GM19035 (cell line): ENCODE results near the gene LPA.
A peak's percentile ranks its signal among the peaks of the same experiment; 100 is the strongest.
"Not testable (repeated sequence)": the region's sequence is repeated elsewhere in the genome, so short reads cannot be mapped to it uniquely, and the experiment has no call there.

Experiments
- ATAC-seq: cut with Tn5 transposase; IDR thresholded peaks from one replicate; pipeline ENCODE4 v1.9.1; 2021; ENCODE audit not compliant: unreplicated experiment

LPA gene

DNA sequence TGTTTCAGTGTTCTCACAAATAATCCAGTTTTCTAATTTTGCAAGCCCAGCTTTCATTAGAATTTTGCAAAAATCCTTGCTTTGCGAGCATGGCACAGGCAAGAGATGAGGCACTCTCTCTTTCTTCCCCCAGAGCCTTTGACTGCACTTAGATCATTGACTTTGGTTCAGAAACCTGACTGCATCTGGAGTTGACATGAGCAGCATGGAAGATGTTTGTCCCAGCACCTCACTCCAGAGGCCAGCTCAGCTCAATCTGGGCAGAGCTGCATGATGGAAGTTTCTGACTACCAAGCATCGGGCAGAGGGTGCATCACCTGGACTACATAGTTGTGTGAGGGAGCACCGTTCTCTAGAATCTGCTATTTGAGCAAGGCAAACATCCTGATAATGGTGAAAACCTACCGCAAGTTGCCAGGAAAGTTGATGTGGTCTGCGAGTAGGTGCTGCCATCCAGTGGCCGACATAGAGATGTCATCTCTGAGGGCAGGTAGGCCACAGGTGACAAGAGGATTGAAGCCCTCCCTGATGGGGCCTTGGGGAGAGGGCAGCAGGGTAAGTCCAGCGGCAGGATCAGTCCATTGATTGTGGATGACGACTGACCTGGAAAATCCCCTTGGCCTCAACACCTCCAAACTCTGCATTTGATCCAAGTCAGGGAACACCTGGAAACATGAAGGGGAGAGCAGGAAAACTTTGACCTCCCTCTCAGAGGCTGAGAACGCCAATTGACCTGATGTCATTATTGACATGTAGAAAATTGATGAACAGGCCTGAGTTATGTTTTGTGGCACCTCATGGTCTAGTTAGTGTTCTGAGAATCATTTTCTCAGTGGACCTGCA, 3.8 kb upstream of the LPA start:
- peak; percentile 82 for ATAC-seq

DNA sequence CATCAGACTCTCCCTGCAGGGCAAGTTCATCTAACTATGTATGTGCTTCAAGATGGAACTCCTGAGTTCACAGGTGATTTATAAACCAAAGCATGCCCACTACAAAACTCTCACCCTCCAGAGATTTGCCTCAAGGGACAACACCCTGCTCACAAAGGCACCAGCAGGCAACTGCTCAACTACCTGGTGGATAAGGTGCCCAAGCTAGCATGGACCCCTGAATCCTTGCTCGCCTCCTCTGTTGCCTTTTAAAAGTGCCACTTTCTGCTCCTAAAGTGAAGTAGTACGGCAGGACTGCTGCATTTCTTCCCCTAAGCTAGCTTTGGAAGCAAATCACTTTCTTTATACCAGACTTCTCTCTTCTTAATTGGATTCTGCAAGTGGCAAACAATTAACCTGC, 1.2 kb downstream of the LPA start:
- ATAC-seq, result no peak

DNA sequence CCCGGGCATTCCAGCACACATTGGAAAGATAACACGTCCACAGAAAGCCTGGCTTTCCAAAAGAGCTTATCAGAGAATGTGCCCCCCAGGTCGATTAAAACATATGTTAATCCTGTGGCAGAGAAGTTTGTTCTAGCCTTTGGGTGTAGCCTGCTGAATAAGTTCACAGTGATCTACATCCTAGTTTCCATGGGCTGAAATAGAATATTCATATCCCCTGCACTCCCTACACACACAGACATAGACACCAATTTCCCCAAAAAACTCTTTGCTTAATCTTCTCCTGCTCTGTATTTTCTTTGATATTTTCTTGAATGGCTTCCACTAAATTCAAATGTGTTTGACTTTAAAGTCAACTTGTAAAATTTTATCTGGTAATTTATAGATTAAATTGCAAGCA, 1.6 kb downstream of the LPA start:
- no peak for ATAC-seq

DNA sequence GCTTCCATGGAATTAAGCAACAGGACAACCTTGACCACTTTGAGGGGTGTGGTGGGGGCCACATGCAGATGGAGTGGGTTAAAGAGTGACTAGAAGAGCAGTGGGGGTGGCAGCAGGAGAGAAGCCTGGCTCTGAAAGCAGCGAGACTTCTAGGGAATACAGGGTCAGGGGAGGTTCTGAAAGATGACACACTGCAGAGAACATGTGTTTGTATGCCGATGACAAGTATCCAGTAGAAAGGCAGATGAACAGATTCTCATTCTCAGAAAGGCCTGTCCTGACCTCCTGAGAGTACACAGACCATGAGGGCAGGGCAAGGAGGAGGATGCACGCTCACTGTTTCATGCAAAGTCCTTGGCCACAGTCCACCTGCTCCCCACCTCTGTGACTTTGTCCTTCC, 2.9 kb downstream of the LPA start:
- no peak for ATAC-seq

DNA sequence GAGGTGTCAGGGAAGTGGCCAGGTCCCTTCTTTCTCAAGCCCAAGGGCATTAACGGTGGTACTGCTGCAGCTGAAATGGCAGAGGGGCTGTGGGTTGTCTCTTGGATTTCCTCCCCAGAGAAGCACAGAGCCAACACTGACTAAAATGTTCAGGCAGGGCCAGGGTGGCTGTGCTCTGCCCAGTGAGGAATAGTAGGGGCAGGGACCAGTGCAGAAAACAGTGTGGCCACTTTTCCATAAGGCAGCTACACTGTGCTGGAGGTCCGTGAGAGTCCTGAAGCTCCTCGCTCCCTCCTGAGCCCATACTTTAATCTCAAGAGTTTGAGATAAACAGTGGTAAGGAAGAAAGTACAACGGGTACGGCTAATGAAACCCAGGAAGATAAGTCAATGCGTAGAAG, 4.5 kb downstream of the LPA start:
- no peak for ATAC-seq

DNA sequence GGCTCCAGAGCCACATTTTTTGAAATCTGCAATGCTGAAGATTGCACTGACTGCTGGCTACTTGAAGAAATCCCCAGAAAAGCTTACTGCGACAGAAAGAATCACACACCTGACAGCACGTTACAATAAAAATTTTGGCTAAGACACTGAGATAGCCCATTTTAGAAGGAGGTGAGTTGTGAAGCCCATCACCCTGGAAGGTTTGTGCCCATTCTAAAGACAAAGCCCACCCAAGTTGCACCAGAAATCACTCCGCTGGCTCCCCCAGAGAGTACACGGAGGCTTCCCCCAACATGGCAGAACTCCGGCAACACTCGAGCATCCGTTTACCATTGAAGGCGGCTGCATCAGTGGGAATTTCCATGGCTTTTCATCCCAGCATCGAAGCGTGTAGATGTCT, 29.4 kb downstream of the LPA start:
- ATAC-seq, result no peak

DNA sequence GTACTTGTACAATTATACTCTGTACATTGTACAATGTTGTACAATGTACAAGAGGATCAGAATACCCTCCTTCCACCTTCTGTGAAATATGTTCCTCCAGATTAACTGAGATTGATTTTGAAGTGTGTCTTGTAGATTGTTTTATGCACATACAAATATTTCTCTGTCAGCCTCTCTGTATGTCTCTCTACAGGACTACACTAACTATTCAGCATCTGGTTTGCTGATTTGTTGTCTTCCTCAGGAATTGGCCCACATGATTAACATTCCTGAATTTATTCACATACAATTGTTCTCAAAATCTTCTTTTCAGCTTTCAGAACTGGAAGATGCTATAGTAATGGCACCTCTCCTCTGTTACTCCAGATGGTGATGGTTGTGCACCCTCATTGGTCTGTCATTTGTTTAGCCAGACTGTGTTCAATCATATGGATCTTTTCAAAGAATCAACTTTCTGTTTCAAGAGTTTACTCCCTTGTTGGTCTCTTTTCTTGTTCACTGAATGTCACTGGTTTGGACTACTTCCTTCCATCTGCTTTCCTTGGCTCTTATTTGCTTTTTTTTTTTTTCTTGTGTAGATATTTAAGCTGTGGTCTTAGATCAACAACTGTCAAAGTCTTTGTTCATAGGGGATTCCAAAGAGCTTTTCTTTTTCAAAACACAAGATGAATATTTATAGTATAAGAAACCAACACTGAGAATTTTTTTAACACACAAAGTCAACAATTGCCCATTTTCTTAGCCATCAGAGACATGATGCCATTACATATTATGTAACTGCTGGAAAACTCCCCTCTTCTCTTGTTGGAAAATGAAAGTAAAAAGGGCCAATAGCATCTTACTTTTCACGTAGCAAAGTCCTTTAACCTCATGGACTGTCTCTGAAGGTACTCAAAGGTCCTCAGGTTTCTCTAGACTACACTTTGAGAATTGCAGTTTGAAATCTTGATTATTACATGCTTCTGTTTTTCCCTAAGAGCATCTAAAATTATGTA, 67.9 kb downstream of the LPA start:
- no peak for ATAC-seq

DNA sequence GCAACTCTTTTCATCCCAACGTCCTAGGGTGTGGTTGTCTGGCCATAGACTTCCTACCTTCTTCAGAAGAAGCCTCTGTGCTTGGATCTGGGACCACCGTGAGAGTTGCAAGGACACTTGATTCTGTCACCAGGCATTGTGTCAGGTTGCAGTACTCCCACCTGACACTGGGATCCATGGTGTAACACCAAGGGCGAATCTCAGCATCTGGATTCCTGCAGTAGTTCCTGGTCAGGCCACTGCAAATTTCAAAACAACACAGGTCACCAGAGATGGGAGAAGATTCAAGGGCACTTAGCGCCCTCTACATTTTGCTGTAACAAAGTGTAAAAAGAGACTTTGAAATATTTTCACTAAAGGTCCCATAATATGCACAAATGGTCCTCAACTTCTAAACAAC, 68.8 kb downstream of the LPA start:
- not testable (repeated sequence) for ATAC-seq

DNA sequence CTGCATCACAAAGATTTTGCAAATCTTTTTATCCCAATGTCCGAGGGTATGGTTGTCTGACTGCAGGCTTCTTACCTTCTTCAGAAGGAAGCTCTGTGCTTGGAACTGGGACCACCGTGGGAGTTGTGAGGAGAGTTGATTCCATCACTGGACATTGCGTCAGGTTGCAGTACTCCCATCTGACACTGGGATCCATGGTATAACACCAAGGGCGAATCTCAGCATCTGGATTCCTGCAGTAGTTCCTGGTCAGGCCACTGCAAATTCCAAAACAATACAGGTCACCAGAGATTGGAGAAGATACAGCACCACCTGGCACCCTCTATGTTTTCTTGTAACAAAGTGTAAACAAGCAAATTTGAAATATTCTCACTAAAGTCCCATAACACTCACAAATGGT, 77.7 kb downstream of the LPA start:
- ATAC-seq, result no peak

DNA sequence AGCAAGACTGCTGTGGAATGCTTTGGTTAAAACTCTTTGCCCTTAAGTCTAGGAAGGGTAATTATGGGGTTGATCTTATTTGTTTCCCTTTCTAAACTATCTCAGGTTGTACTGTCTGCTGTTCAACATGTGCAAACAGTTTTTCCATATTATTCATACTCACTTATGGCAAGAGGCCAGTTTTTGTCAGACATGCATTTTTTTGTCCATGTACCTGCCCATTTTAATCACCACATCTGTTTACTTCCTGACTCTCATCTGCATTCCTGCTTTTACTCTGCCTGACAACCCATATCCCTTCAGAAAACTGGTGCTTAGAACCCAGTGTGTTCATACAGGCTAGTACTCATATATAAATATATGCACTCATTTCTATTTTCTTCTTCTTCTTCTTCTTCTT, 80.3 kb downstream of the LPA start:
- ATAC-seq, result no peak

DNA sequence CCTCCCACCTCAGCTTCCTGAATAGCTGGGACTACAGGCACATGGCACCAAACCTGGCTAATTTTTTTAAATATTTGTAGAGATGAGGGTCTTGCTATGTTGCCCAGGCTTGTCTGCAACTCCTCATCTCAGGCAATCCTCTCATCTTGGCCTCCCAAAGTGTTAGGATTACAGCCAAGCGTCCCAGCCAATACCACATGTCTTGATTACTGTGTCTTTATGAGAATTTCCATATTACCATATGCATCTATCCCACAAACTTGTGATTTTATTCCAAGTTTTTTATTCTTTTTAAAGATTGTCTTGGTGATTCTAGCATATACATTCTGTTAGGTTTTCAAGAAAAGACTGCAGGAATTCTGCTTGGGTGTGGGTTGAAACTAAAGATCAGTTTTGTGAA, 82.7 kb downstream of the LPA start:
- no peak for ATAC-seq

DNA sequence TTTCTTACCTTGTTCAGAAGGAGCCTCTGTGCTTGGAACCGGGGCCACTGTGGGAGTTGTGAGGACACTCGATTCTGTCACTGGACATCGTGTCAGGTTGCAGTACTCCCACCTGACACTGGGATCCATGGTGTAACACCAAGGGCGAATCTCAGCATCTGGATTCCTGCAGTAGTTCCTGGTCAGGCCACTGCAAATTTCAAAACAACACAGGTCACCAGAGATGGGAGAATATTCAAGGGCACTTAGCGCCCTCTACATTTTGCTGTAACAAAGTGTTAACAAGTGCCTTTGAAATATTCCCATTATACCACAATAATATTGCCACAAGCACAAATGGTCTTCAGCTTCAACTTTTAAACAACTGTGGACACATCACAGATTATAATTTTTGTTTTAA, 85.6 kb downstream of the LPA start:
- not testable (repeated sequence) for ATAC-seq

DNA sequence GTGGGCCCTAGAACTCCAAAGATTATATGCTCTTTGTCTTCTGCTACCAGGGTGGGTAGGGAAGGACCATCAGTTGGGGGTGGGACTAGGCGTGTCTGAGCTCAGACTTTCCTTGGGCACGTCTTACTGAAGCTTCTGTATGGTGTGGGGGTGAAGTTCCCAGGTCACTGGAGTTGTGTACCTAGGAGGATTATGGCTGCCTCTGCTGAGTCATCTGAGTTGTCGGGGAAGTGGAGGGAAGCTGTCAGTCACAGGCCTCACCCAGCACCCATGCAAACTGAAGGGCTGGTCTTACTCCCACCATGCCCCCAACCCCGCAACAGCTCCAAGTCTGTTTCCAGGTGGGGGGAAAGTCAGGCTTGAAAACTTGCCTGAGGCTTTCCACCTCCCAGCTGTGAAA, 90.1 kb downstream of the LPA start:
- ATAC-seq, result no peak

DNA sequence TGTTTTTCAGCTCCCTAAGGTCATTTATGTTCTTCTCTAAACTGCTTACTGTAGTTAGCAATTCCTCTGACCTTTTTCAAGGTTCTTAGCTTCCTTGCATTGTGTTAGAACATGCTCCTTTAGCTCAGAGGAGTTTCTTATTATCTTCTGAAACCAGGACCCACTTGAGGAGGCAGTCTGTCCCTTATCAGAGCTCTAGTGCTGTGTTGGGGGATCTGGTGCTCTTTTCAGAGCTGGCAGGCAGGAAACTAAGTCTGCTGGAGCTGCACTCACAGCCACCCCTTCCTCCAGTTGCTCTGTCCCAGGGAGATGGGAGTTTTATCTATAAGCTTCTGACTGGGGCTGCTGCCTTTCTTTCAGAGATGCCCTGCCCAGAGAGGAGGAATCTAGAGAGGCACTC, 92.9 kb downstream of the LPA start:
- ATAC-seq, result not testable (repeated sequence)

DNA sequence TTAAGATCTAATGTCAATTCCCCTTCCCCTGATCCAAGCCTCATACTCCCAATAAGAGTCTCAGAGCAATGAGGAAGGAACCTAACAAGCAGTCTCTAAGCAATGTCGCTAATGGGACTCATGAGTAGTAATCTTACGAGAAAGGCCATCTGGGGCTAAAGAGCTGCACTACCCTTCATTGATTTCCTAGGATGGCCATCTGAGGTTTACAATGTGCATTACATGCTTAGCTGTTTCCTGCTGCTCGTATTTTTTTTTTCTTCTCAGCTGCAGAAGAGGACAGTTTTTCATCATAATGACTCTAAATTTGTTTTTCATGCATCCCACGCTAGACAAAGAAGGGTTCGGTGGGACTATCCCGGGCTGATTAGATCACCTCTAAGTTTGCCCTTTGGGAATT, 119.3 kb downstream of the LPA start:
- ATAC-seq, result no peak

DNA sequence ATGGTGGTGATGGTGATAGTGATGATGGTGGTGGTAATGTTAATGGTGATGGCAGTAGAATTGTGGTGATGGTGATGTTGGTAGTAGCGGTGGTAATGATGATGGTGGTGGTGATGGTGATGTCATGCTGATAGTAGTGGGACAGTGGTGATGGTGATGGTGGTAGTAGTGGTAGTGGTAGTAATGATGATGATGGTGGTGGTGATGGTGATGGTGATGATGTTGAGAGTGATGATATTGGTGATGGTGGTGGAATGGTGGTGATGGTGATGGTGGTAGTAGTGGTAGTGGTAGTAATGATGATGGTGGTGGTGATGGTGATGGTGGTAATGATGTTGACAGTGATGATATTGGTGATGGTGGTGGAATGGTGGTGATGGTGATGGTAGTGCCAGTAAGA, 128.8 kb downstream of the LPA start:
- no peak for ATAC-seq

DNA sequence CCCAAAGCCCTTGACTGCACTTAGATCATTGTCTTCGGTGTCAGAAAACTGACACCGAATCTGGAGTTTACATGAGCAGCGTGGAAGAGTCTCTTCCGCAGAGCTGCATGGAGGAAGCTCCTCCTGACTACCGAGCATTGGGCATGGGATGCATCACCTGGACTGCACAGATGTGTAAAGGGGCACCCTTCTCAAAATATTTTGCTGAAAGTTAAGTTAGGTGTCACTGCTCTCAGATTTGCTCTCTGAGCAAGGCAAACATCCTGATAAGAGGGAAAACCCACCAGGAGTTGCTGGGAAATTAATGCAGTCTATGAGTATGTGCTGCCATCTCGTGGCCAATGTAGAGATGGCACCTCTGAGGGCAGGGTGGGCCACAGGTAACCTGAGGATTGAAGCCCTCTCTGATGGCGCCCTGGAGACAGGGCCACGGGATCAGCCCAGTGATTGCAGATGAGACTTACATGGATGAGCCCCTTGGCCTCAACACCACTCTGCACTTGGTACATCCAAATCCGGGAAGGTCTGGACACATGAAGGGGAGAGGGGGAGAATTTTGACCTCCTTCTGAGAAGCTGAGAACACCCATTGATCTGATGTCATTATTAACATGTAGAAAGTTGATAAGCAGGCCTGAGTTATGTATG, 129.9 kb downstream of the LPA start:
- ATAC-seq, result peak; percentile 87

DNA sequence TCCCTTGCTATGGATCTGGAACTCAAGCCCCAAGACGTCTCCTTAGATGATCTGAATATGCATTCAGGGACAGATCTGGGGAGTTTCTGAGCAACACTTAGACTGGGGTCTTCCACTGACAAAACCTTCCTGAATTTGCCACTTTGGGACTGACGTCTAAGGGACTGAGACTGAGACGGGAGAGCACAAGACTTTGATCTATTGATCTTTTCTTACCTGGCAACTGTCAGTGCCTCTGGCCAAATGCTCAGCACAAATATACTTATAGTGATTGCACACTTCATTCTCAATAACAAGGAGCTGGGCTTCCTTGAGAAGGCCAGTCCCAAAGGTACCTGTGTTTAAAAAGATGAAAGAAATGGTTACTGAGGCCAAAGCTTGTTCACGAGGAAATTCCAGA, 131.8 kb downstream of the LPA start:
- ATAC-seq, result no peak

DNA sequence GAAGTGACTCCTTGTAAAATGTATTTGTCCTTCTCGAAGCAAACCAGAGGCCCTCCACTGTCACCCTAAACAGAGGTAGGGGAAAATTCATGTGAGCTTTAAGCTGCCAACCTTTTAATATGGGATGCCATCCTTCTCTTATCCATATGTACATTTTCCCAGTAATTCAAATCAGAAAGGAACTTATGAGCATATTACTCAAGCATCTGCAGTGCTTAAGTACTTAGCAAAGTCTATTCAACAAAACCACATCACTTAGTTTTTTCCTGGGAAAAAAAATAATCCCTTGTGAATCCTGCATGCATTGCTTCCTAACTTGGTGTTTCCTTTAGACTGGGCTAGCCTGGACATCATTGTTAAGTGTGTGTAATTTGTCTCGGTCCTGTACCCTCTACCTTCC, 132.2 kb downstream of the LPA start:
- ATAC-seq, result no peak

DNA sequence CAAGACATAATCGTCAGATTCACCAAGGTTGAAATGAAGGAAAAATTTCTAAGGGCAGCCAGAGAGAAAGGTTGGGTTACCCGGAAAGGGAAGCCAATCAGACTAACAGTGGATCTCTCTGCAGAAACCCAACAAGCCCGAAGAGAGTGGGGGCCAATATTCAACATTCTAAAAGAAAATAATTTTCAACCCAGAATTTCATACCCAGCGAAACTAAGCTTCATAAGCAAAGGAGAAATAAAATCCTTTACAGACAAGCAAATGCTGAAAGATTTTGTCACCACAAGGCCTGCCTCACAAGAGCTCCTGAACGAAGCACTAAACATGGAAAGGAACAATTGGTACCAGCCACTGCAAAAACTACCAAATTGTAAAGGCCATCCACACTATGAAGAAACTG, 134.6 kb downstream of the LPA start:
- not testable (repeated sequence) for ATAC-seq

DNA sequence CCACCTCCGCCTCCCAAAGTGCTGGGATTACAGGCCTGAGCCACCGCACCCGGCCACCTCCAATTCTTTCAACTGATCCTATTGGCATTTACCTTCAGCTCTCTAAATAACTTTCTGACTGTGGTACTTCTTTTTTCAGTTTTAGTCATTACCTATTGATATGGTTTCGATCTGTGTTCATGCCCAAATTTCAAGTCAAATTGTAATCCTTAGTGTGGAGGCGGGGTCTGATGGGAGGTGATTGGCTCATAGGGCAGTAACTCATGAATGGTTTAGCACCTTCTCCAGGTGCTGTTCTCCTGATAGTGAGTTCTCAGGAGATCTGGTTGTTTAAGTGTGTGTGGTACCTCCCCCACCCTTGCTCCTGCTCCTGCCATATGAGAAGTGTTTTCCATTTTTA, 140.9 kb downstream of the LPA start:
- no peak for ATAC-seq
